Fibroblast of lung (primary cell): Measurements from ENCODE around the gene CAV3. TPM values are rescaled to one million over a fixed set of nuclear protein-coding genes. Genes with fewer than 3 reads are reported as not detected.

Source experiments
- DNase-seq, 2 donors: peaks; one replicate each; pipeline versions ENCODE4 v3.0.0 to v3.0.0-alpha.2; 2010; ENCODE audit warnings: low read depth in 2 of 2
- H2AFZ ChIP-seq: 2 replicates; pipeline ENCODE4 v1.5.1; 2012; ENCODE audit warnings: low read length, control low read depth, inconsistent platforms
- H3K27ac ChIP-seq: 2 replicates; pipeline ENCODE4 v1.5.1; 2011; ENCODE audit warnings: low read length, control low read depth; ENCODE audit not compliant: insufficient read depth
- H3K27me3 ChIP-seq: 2 replicates; pipeline ENCODE4 v1.5.1; 2011; ENCODE audit warnings: mild to moderate bottlenecking, low read length; ENCODE audit not compliant: control insufficient read depth, insufficient read depth
- H3K36me3 ChIP-seq: 2 replicates; pipeline ENCODE4 v1.5.1; 2011; ENCODE audit warnings: low read length; ENCODE audit not compliant: control insufficient read depth, insufficient read depth
- H3K4me1 ChIP-seq: 2 replicates; pipeline ENCODE4 v1.5.1; 2011; ENCODE audit warnings: low read length; ENCODE audit not compliant: control insufficient read depth, insufficient read depth; ENCODE audit errors: extremely low read depth
- H3K4me2 ChIP-seq: 2 replicates; pipeline ENCODE4 v1.5.1; 2011; ENCODE audit warnings: low read length, control low read depth; ENCODE audit not compliant: insufficient read depth; ENCODE audit errors: extremely low read depth
- H3K4me3 ChIP-seq, 4 experiments: fragments of 200-600 bp in 1 of 4; sonication (generic) in 1 of 4; replicated peaks in 1 of 4; 2 replicates each; pipeline ENCODE4 v1.5.1; 2011 to 2016; ENCODE audit warnings: low read length in 4 of 4, low read depth in 3 of 4, mild to moderate bottlenecking in 3 of 4, control low read depth in 2 of 4, inconsistent platforms in 1 of 4, mixed read lengths in 1 of 4; ENCODE audit not compliant: insufficient read depth in 1 of 4; ENCODE audit errors: control extremely low read depth in 1 of 4
- H3K79me2 ChIP-seq: 2 replicates; pipeline ENCODE4 v1.5.1; 2012; ENCODE audit warnings: mild to moderate bottlenecking, low read length, inconsistent platforms; ENCODE audit not compliant: control insufficient read depth, insufficient read depth
- H3K9ac ChIP-seq: 2 replicates; pipeline ENCODE4 v1.5.1; 2011; ENCODE audit warnings: mild to moderate bottlenecking, low read length, control low read depth; ENCODE audit not compliant: insufficient read depth
- H3K9me3 ChIP-seq: 2 replicates; pipeline ENCODE4 v1.5.1; 2012; ENCODE audit warnings: low read depth, low read length; ENCODE audit not compliant: control insufficient read depth, insufficient read depth
- H4K20me1 ChIP-seq: 2 replicates; pipeline ENCODE4 v1.5.1; 2011; ENCODE audit warnings: low read length; ENCODE audit not compliant: control insufficient read depth, insufficient read depth; ENCODE audit errors: extremely low read depth
- EZH2 ChIP-seq: IDR thresholded peaks from 2 replicates; pipeline ENCODE4 v1.5.1; 2012; ENCODE audit warnings: low read length, control low read depth, mild to moderate bottlenecking; ENCODE audit errors: missing control alignments
- polyA plus RNA-seq, 2 donors: library from polyadenylated mRNA; depleted of rRNA in 1 of 2; stranded (reverse) in 1 of 2; unstranded in 1 of 2; fragments of >200 nt; gene quantifications; 2 replicates each; pipeline ENCODE4 v1.2.1, GENCODE V29; 2011 to 2012; ENCODE audit warnings: missing spikeins in 1 of 2
- total RNA-seq: library from RNA; depleted of rRNA; stranded (reverse); fragments of >200 nt; gene quantifications from 2 replicates; pipeline ENCODE4 v1.2.1, GENCODE V29; 2014
- TF ChIP-seq, protein P1 (sequence below), 2 donors: IDR thresholded peaks in 1 of 2; conservative IDR thresholded peaks in 1 of 2; 1 replicate in 1 of 2; 2 replicates in 1 of 2; pipeline ENCODE4 v1.5.1; 2011 to 2012; ENCODE audit warnings: low read length in 2 of 2, control low read depth in 1 of 2, inconsistent platforms in 1 of 2, low read depth in 1 of 2, mild to moderate bottlenecking in 1 of 2

CAV3 gene
- total and polyA plus RNA-seq, 2 donors (not counting 1 experiment from before 2014, with no cell fraction given), result not detected

DNA sequence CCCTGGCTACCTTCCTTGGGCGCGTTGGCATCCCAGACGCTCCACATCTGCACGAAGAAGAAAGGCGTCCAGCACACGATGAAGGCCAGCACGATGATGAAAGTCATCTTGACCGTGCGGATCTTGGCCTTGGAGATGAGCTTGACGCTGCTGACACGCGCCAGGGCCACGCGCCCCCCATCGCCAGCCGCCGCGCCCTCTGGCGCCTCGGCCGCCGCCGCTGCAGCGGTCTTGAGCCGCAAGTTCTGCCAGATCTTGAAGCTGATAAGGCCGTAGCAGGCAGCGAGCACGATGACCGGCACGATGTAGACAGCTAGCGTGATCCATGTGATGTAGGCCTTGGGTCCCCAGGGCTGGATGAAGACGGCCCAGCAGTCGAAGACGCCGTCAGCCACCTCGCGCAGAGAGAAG, 33.7 kb downstream of the CAV3 start:
- H3K9ac ChIP-seq, result no peak overlapping the region

DNA sequence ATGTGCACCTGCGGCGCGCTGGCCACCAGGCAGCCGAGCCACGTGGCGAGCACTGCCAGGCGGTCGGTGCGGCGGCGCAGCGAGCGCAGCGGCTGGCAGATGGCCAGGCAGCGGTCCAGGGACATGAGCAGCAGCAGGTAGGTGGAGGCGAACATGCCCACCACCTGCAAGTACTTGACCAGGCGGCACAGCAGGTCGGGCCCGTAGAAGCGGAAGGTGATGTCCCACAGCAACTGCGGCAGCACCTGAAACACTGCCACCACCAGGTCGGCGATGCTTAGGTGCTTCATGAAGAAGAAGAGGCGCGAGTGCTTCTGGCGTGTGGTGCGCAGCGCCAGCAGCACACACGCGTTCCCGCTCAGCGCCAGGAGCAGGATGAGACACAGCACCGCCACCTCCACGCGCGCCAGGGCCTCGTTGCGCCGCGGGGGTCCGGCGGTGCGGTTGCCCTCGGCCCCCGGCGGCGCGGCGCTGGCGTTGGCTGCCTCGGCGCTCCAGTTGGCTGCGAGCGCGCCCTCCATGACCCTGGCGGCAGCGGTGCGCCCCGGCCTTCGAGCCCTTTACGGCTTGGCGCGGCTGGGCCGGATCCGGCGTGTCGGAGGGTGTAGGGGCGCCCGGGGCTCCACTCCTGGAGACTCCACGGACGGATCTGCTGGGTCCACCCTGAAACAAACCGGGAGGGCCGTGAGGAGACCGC, 34.2 kb downstream of the CAV3 start:
- Histone ChIP-seq H3K9ac (no peak overlapping the region), H3K27me3 (no peaks in the 10 kb centered on the region), H3K9me3 (no peaks in the 10 kb centered on the region), H2AFZ (peak overlapping the region; percentile 9), H3K4me2 (peak overlapping the region; percentile 51), H3K79me2 (peaks cover 8% of the 10 kb centered on the region), H3K4me1 (peaks cover 3% of the 10 kb centered on the region), H4K20me1 (no peaks in the 10 kb centered on the region), H3K36me3 (peaks cover 3% of the 10 kb centered on the region), H3K27ac (no peak overlapping the region), H3K4me3 (peak overlapping the region in 3 of 4 experiments; percentile 30 to 60 (median 50))
- peak; percentile 46 for TF ChIP-seq EZH2
- TF ChIP-seq, protein P1, sequence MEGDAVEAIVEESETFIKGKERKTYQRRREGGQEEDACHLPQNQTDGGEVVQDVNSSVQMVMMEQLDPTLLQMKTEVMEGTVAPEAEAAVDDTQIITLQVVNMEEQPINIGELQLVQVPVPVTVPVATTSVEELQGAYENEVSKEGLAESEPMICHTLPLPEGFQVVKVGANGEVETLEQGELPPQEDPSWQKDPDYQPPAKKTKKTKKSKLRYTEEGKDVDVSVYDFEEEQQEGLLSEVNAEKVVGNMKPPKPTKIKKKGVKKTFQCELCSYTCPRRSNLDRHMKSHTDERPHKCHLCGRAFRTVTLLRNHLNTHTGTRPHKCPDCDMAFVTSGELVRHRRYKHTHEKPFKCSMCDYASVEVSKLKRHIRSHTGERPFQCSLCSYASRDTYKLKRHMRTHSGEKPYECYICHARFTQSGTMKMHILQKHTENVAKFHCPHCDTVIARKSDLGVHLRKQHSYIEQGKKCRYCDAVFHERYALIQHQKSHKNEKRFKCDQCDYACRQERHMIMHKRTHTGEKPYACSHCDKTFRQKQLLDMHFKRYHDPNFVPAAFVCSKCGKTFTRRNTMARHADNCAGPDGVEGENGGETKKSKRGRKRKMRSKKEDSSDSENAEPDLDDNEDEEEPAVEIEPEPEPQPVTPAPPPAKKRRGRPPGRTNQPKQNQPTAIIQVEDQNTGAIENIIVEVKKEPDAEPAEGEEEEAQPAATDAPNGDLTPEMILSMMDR (conservative IDR thresholded peaks at IDR 0.05 in 1 of 2, IDR thresholded peaks at IDR 0.05 in 1 of 2; ENCODE audit: low read depth in 1 of 2, low read length in 2 of 2), result no peak
- DNase-seq, result peak; percentile 11 to 51

More for the DNA sequence above, 33.7 kb downstream of the CAV3 start:
- Histone ChIP-seq H3K79me2 (peaks cover 8% of the 10 kb centered on the region), H3K4me2 (peak overlapping the region; percentile 57), H3K9me3 (no peaks in the 10 kb centered on the region), H3K36me3 (peaks cover 3% of the 10 kb centered on the region), H3K4me1 (peaks cover 3% of the 10 kb centered on the region), H3K27me3 (no peaks in the 10 kb centered on the region), H2AFZ (no peak overlapping the region), H3K4me3 (peak overlapping the region in 2 of 4 experiments; percentile 28 to 60), H4K20me1 (no peaks in the 10 kb centered on the region), H3K27ac (no peak overlapping the region)
- no peak for TF ChIP-seq EZH2
- TF ChIP-seq, protein P1 (conservative IDR thresholded peaks at IDR 0.05 in 1 of 2, IDR thresholded peaks at IDR 0.05 in 1 of 2; ENCODE audit: low read depth in 1 of 2, low read length in 2 of 2), result no peak
- DNase-seq, result peak in 1 of 2 donors; percentile 33

DNA sequence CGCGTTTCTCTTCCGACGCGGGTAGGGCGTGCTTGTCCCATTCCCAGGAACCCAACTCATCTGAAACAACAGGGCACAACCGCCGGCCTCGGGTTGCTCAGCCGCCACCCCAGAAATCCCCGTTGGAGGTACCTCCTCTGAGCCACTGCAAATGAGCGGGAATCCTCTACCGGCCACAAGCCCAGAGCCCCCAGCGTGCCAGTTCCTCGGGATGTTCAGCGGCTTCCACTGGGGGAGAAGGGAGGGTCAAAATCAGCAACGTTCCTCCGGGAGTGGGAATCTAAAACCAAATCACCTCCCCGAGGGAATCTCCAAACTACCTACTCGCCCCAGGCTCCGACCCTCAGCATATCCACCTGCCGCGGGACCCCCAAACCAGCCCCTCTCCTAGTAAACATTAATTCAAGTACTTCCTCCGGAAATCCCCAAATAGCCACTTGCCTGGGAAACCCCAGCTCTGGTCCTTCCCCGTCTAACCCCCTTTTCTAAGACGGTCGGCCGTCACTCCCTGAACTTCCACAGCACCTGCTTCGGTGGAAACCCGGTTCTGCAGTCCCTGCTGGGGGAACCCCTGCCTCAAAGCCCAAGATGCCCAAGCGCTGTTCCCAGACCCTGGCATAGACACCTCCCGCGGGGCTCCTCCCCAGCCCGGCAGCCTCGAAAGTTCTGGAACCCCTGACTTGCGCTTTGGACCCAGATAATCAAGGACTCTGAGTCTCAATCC, 34.9 kb downstream of the CAV3 start:
- Histone ChIP-seq H3K9me3 (no peaks in the 10 kb centered on the region), H3K27ac (no peak overlapping the region), H3K4me1 (peaks cover 3% of the 10 kb centered on the region), H3K27me3 (no peaks in the 10 kb centered on the region), H2AFZ (peak overlapping the region; percentile 27), H3K36me3 (peaks cover 3% of the 10 kb centered on the region), H3K9ac (no peak overlapping the region), H3K4me2 (peak overlapping the region; percentile 92), H4K20me1 (no peaks in the 10 kb centered on the region), H3K4me3 (peak overlapping the region; percentile 50 to 60 (median 52)), H3K79me2 (peaks cover 8% of the 10 kb centered on the region)
- TF ChIP-seq, protein P1 (conservative IDR thresholded peaks at IDR 0.05 in 1 of 2, IDR thresholded peaks at IDR 0.05 in 1 of 2; ENCODE audit: low read depth in 1 of 2, low read length in 2 of 2), result no peak
- DNase-seq, result peak in 1 of 2 donors; percentile 23
